Amniotic stem cell (primary cell): ENCODE data around the gene LRRC1.

Source experiments
- DNase-seq: peaks from one replicate; lab custom pipeline; 2025; lab: John Stamatoyannopoulos, UW

The LRRC1 gene

DNA sequence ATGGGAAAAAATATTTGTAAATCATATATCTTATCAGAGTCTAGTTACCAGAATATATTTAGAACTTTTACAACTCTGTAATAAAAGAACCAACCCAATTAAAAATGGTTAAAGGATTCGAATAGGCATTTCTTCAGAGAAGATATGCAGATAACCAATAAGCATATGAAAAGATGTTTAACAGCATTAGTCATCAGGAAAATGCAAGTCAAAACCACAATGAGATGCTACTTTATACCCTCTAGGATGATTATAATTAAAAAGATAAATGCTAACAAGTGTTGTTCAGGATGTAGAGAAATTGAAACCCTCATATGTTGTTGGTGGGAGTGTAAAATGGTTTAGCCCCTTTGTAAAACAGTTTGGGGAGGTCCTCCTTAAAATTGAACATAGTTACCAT is 94.1 kb downstream of the LRRC1 start:
- DNase-seq, result no peak

DNA sequence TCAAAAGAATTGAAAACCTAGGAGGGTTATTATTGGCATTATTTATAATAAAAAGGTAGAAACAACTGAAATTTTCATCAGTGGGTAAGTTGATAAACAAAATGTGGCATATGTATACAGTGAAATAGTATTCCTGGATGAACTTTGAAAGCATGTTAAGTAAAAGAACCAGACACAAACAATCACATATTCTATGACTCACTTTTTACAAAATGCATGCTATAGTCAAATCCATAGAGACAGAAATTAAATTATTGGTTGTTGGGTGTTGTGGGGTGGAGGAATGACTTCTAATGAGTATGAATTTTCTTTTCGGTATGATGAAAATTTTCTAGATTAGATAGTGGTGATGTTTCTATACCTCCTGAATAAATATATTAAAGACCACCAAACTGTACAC is 94.6 kb downstream of the LRRC1 start:
- no peak for DNase-seq

- no peak for DNase-seq
Measured at GRCh38 chr6:53892707-53893106, 97.9 kb downstream of the LRRC1 start.

DNA sequence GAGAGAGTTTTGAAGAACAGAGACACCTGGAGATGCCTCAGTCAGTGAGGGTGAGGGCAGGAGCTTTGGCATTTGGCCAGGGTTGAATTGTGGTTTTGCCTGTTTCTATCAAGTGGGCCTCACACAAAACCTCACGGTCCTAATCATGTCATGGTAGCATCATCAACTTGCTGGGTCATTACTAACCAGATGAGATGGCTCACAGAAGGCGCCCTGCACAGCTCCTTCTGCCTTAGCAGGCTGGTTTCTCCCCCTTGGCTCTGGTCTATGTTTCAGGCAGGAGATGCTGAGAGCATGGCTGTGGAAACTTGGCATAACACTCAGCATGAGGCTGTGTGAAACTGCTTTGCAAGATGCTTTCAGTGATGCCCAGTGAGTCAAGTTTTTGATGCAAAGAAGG is 99.3 kb downstream of the LRRC1 start:
- DNase-seq, result no peak

DNA sequence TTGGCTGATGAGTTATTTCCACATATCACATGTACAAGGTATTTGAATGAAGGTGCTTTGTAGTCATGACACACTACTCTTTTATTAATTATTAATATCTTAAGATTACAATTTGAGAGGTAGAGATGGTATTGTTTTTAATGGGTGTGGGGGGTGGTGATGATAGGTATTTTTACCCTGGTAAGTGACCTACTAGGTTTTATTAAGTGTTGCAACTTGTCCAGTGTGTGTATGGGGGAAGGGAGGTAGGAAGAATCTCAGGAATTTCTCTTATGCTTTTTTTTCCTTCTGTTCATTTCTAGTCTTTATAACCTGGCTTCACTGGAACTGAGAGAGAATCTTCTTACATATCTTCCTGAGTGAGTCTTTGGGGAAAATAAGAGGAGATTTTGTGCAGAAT is 101.4 kb downstream of the LRRC1 start:
- no peak for DNase-seq

DNA sequence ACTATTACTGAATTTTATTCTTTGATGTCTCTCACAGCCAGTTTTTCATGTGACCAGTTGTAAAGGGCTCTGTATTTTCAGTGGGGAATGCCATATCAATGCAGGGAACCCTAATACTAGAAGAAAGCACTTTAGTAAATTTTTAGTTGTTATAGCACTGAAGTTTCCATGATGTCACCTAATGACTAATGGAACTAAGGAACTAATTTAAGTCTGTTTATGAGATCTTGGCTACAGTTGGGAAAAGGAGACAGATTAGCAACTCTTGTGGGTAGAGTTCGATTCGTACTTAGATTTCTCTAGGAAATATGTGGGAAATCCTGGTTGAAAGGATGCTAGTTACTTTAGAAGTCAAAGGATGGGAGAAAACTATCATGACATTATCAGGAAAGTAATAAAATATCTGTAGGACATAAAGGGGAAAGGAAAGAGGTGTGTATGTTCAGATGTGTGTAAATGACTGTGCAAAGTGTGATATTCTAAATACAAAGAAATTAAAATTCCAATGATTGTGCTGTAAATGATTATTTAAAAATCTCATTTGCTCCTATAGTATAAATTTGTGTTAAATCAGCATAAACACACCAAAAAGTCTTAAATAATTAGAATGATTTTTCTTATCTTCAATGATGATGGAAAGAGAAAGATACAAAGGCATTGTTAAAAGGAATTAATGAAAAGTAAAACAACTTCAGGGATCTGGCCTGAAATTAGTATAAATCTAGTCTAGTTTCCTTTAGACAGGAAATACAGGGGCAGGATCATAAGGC is 103.4 kb downstream of the LRRC1 start:
- no peak for DNase-seq

DNA sequence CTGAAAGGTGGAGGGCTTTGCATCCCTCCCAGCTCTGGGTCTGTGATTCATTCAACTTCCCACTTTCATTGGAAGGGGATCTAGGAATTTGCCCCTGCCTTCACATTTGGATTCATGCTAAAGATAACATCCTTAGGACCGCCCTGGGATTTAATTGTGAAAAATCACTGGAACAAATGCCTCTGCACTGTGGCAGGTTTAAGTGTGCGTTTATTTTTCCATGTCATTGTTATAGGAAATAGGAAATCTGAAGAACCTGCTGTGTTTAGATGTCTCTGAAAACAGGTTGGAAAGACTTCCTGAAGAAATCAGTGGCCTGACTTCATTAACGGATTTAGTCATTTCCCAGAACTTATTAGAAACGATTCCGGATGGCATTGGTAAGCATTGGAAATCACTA is 104.7 kb downstream of the LRRC1 start:
- no peak for DNase-seq

DNA sequence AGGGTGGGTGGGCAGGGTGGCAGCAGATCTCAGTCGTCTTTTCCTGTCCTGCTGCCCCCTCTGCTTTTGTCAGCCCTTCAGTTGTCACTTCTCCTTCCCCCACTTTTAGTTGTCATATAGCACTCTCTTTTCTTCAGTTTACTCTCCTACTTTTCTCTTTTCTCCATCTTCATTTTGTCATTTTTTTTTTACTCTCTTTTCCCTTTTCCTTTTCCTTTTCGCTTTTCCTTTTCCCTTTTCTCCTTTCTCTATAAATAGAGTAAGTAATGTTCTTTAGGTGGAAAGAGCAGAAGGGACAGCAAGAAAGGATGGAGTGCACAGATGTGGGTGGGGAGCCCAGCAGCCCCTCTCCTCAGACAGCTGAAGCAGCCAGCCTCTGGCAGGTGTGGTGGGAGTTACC is 108.6 kb downstream of the LRRC1 start:
- no peak for DNase-seq

DNA sequence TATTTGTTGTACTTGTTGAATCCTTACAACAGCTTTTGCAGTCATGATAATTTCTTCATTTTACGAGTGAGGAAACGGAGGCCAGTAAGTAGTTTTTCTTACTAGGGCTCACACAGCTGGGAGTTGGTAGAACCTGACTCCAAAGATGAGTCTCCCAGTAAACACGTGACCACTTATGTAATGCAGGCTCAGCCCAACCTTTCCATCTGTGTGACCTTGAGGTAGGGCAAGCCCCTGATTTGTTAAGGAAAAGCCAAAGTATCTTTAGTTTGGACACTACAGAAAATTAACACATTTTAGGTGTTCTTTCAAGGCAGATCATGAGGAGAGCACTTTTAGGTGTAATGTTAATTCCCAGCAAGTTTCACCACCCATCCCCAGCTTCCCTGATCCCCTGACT is 111.3 kb downstream of the LRRC1 start:
- DNase-seq, result no peak

- no peak for DNase-seq
Measured at GRCh38 chr6:53906842-53907241, 112.0 kb downstream of the LRRC1 start.

DNA sequence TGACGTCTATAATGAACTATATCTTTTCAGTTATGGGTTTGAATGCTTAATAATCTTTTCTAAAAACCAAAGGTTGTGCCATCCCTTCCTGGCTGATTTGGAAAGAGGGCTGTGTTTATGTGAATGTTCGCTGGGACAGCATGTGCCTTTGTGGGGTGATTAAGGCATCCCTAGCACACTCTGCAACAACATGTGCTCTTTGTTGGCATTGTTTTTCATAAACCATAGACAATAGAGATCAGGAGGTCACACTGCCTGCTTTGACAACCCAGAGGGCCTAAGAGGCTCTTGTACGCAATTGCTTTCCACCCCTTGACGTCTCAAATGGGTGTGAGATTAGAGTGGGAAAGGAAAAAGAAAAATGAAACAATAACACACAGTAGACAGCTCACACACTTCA is 116.0 kb downstream of the LRRC1 start:
- DNase-seq, result no peak

DNA sequence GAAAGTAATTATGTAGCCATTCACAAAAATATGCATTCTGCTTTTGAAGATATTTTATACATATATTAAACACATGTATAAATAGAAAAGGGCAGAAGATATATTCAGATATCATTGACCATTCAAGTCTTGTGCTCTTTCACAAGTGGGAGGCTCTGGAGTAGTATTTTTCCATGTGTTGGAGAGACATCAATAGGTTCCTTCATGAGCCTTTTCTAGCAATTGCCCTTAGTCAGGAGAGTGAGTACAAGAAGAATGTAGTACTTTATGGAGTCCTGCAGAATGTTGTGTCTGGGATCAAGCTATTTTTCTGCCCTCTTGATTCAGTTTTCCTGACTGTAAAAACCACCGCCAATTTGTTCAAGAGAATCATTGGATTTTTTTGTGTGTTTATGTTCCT is 117.9 kb downstream of the LRRC1 start:
- no peak for DNase-seq

DNA sequence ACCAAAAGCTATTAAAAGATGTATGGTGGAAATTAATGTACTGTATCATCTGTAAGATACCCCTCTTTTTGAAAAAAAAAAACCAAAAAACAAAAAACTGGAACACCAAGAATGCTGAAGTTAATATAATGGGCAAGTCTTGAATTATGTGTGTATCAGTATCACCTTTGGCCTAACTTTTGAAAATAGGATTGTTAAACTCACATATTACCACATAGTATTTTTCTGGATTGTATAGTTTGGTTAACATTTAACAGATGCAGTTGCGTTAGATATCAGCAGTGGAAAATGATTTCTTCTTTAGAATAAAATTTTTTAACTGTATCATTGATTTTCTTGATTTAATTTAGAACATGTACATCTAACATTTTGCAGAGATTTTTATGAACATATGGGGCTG is 118.5 kb downstream of the LRRC1 start:
- no peak for DNase-seq

- DNase-seq, result no peak
Measured at GRCh38 chr6:53915026-53915691, 120.4 kb downstream of the LRRC1 start.

GRCh38 chr6:53916804-53917463 is 122.1 kb downstream of the LRRC1 start:
- DNase-seq, result no peak

DNA sequence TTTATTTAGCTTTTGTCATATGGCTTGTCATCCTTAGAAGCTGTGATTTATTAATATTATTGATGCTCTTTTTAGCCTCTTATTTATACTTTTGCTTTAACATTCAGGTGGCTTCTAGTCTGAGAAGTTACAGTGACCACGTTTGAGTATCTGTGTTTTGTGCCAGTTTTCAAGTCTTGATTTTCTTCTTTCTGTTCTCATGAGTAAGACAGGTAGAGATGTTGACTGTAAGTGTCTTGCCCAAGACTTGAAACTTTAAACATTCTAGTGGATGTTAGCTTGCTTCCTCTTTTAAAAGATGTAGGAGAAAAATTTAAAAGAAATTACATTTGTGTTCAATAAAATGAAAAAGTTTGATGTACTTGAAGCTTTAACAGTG is 122.6 kb downstream of the LRRC1 start:
- DNase-seq, result no peak

- DNase-seq, result no peak
Measured at GRCh38 chr6:53918854-53919510, 124.2 kb downstream of the LRRC1 start.

DNA sequence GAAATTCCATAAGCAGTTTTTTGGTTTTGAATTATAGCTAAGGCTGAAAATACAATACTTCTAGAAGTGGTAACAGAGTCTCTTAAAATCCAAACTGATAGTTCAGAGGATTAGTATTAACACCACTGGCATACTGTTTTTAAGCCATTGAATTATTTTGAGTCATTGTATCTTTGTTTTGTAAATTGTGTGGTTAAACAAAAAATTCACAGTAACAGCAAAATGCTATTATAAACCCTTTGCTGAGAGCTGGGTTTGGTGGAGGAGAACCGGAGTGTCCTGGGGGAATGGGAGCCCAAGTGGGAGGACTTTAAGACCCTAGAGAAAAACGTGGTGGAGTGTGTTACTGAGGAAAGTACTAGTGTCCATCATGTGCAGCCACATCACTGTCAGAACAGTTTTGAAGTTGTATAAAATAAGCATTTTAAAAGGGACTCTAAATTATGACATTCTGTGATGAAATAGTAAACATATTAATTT is 125.1 kb downstream of the LRRC1 start:
- no peak for DNase-seq

DNA sequence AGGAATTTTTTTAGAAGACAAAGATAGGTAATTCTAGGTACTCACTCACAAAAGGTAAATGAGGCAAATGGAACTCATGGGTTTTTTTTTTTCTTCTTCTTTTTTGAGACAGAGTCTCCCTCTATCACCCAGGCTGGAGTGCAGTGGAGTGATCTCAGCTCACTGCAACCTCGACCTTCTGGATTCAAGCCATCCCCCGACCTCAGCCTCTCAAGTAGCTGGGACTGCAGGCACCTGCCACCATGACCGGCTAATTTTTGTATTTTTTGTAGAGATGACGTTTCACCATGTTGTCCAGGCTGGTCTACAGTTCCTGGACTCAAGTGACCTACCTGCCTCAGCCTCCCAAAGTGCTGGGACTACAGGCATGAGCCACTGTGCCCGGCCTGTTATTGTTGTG is 126.1 kb downstream of the LRRC1 start:
- no peak for DNase-seq

DNA sequence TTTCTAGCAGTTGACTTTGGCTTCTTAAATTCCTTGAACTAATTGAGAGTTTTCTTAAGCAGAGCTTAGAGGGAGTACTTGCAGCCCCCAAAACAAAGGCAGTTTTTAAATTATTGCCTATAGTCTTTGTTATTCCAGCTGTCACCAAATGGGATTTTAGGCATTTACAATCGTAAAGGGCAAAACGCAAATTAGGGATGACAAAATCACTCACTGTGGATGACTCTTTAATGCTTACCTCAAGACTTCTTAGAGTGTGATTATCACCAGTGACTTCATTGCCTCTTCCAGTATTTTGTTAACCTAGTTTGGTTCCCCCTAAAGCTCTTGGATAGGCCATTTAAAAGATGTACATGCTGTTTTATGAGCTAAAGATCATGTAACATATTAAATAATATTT is 126.8 kb downstream of the LRRC1 start:
- no peak for DNase-seq

GRCh38 chr6:53922539-53922981 is 127.8 kb downstream of the LRRC1 start:
- no peak for DNase-seq

- DNase-seq, result no peak
Measured at GRCh38 chr6:53924277-53924676, 129.5 kb downstream of the LRRC1 start.
